GM21447 (cell line): ENCODE results near the gene F2RL2.
"Not testable (repeated sequence)": the region's sequence is repeated elsewhere in the genome, so short reads cannot be mapped to it uniquely, and the experiment has no call there.

Experiments
- ATAC-seq: cut with Tn5 transposase; IDR thresholded peaks from one replicate; pipeline ENCODE4 v1.9.1; 2021; ENCODE audit not compliant: unreplicated experiment

The F2RL2 gene

GRCh38 chr5:76625087-76625815 is 2.0 kb upstream of the F2RL2 start:
- no peak for ATAC-seq

DNA sequence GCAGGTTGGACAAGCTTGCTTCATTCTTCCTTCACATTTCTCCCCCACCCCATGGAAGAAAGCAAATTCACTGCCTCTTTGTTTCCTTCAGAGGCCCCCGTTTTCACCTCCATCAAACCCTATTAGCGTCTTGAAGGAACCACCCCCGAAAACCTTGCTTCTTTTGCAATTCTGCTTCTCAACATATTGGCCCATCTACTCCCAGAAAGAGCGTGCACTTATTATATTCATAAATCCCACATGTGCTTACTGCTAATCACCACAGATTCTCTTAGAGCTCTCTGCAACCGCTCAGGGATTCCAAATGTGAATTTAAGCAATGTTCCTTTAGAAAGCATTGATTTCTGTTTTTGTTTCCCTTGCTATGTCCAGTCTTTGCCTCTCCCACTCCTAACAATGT is 1.1 kb downstream of the F2RL2 start:
- no peak for ATAC-seq

DNA sequence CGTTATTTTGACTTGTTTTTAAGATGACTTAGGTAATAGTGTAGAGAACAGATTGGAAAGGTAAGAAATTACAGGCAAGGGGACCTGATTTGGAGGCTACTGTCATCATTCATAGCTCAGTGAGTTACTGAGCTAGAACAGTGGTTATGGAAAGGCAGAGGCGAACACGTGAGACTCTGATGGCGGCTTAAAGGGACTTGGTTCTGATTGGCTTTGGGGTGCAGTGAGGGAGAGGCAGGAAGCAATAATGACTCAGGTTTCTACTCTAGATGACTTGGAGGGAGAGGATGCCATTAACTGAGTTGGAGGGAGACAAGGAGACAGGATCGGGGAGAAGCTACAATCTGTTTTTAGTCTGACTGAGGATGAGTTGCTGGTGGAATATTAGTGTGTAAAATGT is 3.0 kb downstream of the F2RL2 start:
- ATAC-seq, result no peak

DNA sequence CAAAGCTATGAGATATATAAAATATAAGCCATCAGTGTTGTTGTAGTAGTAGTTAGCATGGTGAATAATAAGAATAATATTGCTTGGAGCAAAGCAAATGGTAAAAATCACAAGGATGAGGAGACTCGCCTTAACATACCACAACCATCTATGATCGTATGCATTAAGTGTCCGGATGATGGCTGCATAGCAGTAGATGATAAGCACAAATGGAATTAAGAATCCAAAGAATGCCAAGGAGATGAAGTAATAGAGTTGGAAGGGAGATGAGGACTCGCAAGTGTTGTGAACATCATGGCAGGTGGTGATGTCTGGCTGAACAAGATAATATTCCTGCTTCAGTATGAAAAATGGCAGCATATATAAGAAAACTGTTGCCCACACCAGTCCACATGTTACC is 5.5 kb downstream of the F2RL2 start:
- ATAC-seq, result no peak

GRCh38 chr5:76617229-76617628 is 6.0 kb downstream of the F2RL2 start:
- no peak for ATAC-seq

GRCh38 chr5:76616206-76616605 is 7.0 kb downstream of the F2RL2 start:
- ATAC-seq, result no peak

DNA sequence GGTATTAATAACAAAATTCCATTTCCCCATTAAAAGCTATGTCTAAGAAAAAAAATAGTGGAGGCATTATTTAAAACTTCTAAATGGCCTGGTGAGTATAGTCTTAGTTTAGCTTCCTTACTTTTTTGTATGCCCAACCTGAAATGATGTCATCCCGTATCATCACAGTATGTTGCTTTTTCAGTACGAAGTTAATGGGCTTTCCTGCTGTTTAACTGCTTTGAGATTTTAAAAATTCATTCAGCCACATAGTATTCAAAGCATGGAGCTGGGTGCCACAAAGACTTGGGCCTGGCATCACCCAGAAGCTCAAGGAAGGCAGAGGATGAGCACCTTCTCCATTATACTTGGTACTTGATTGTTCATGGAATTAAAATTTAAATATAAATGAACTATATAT is 7.4 kb downstream of the F2RL2 start:
- ATAC-seq, result no peak

- ATAC-seq, result no peak
These were observed 10.3 kb downstream of the F2RL2 start for GRCh38 chr5:76612942-76613341.

GRCh38 chr5:76610196-76610595 is 13.0 kb downstream of the F2RL2 start:
- ATAC-seq, result no peak

DNA sequence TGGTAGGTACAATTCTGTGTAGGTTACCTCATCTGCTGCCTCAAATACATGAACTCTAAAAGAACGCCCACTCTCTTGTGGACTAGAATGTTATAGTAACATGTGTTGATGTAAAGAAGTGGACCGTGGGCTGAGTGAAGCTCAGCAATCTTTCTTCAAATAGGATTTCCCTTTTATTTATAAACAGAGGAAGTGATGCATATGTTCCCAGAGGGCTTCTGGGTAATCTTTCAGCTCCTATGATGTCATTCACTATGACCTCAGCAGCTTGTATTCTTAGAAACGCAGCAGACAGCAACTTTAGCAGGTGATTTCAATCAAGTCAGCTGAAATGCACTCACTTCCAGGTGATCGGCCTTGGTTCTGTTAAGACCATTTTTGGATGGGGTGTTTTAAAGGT is 14.4 kb downstream of the F2RL2 start:
- no peak for ATAC-seq

- ATAC-seq, result no peak
These were observed 15.8 kb downstream of the F2RL2 start for GRCh38 chr5:76607353-76607871.

- ATAC-seq, result peak; percentile 54
These were observed 16.5 kb downstream of the F2RL2 start for GRCh38 chr5:76606701-76607100.

DNA sequence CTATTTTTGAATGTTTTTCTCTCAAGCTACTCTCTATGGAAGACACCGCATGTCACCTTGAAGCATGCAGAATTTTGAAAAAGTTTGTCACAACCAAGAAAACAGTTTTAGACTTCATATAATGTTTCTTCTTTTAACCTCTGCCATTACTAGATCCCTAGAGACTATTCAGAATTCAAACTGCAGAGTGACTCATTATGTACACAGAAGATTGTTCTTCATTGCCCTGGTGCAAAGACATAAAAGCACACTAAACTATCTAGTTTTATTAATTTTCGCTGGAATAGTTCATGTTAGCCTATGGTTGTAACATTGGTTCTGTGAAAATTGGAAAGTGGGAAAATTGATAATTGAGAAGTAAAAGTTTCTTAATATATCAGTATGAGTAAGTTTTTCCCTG is 18.4 kb downstream of the F2RL2 start:
- ATAC-seq, result no peak

GRCh38 chr5:76603991-76604390 is 19.2 kb downstream of the F2RL2 start:
- not testable (repeated sequence) for ATAC-seq

- ATAC-seq, result no peak
These were observed 21.0 kb downstream of the F2RL2 start for GRCh38 chr5:76602094-76602726.

- no peak for ATAC-seq
These were observed 21.7 kb downstream of the F2RL2 start for GRCh38 chr5:76601470-76601869.

GRCh38 chr5:76600716-76601115 is 22.5 kb downstream of the F2RL2 start:
- ATAC-seq, result no peak

DNA sequence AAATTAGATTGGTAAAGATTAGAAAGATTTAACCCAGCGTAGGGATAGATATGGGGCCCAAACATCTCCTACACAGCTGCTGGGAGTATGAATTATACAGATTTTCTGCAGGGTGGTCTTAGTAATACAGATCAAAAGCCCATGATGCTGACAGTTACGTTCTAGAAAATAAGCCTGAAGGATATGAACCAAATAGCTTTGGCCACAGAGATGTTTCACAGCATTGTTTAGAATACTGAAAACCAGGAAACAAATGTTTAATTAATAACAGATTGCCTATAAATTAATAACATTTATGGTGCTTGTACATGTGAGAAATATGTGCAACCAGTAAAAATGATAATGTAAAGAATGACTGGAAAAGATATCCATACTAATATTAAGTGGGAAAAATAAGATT is 24.7 kb downstream of the F2RL2 start:
- ATAC-seq, result no peak

DNA sequence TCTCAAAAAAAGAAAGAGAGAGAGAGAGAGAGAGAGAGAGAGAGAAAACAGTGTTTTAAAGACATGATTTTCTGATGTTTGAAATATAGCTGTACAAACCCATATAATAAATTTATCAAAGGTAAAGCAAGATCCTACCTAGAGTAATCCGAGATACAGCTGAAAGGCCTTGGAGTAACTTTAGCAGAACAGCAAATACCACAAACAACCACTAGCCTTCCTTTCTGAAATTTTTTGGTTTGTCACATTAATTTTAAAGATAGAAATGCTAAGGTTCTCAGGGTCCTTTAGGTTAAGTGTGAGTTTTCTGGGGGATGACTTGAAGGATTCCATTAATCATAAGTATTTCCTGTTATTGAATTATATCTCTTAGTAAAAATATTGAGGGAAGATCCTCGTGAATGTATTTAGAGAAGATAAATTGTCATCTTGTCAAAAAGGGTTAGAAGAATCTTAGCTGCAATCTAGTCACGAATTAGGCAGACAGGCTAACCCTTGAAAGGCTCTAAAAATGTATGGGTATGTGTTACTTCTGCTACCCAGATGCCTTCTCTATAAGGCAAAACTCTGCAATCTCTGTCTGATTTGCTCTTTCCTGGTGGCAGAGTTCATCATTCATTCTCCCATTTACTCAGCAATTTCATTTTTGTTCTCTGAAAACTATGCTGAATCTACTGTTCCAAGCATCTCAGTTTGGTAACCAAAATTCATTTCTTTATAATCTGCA is 27.3 kb downstream of the F2RL2 start:
- ATAC-seq, result no peak

GRCh38 chr5:76594107-76594506 is 29.1 kb downstream of the F2RL2 start:
- no peak for ATAC-seq

DNA sequence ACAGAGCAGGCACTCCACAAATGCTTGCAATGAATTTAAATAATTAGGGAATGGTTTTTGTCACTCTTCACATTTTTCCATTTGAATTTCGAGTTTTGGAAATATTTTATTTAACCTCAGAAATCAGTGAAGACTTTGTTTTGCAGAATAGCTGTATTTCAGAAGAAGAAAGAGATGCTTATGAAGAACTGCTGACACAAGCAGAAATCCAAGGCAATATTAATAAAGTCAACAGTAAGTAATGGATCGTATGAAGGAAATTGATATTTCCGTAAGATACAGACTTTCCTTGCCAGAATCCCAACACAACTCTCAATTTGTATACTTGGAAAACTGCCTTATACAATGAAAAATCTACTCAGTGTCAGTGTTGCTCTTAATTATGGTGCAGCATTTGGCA is 30.5 kb downstream of the F2RL2 start:
- ATAC-seq, result no peak

- no peak for ATAC-seq
These were observed 31.8 kb downstream of the F2RL2 start for GRCh38 chr5:76591366-76591765.
